Measurements from ENCODE around the gene FGD2.

Gene FGD2

GRCh38 chr6:37018198-37019064 lies 13.0 kb downstream of the FGD2 start:
- peak; percentile 70 to 72 for DNase-seq (ENCODE audit: low read depth in 2 of 2)

- DNase-seq (ENCODE audit: low read depth in 2 of 2) = no peak
Observed at GRCh38 chr6:37019065-37019450, 13.6 kb downstream of the FGD2 start.

- no peak for DNase-seq (ENCODE audit: low read depth in 2 of 2)
Observed at GRCh38 chr6:37020381-37020780, 14.9 kb downstream of the FGD2 start.

- DNase-seq (ENCODE audit: low read depth in 2 of 2) = no peak
Observed at GRCh38 chr6:37020812-37021211, 15.4 kb downstream of the FGD2 start.

DNA sequence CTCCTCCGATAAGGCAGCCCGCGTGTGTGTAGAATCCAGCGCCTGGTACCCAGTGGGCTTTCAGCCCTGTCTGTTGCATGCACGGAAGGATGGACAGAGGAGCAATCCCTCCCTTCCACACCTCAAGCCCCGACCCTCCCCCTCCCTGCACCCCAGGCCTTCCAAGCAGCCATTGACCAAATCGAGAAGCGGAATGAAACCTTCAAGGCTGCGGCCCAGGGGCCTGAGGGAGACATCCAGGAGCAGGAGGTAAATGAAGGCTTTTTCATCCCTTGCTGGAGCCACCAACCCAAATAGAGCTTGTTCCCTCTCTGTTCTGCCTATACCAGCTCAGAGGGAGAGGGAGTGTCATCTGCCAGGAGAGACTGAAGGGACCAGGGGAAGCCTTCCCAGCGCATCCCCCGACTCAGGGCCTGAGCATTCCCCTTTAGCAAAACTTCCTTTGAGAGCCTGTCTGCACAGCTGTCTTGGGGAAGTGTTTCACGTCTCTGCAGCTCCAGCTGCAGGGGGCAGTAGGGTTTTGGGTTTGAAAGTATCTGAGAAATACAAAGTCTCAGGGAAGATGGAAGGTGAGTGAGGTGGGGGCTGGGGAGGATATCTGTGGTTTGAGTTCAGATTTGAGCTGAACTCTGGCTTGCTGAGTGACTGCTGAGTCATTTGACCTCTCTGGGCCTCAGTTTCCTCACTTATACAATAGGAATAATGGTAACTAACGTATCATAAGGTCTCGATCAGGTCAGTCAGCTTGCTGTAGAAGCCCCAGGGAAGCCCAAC lies 16.1 kb downstream of the FGD2 start:
- no peak for DNase-seq (ENCODE audit: low read depth in 2 of 2)

- DNase-seq (ENCODE audit: low read depth in 2 of 2) = no peak
Observed at GRCh38 chr6:37022135-37022863, 16.8 kb downstream of the FGD2 start.

DNA sequence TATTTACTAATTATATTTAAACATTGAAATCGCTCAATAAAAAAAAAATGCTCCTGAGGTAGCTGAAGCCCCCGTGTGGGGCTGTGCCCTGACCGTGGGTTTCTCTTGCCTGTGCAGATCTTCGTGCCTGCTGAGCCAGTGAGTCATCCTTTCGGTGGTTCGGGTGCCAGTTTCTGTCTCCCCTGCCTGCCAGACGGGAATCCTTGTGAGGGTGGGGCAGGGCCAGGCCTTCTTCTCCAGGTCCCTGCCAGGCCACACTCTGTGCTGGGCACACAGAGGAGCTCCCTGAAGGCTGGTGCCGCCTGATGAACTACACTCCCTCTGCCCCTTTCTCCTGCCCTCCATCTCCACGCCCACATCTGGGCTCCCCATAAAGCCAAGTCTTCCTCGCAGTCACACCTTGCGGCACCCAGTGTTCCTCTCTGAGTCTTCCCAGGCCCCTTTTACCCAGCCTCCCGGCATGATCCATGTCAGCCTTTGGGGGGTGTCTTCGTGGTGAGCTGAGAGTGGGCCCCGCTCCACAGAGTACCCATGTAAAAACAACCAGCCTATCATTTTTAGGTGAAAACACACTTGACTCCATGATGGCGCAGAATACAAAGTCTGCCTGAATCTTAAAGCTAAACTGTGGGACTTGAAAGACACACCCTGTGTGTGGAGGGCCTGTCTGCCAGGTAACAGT lies 19.3 kb downstream of the FGD2 start:
- DNase-seq (ENCODE audit: low read depth in 2 of 2) = no peak

DNA sequence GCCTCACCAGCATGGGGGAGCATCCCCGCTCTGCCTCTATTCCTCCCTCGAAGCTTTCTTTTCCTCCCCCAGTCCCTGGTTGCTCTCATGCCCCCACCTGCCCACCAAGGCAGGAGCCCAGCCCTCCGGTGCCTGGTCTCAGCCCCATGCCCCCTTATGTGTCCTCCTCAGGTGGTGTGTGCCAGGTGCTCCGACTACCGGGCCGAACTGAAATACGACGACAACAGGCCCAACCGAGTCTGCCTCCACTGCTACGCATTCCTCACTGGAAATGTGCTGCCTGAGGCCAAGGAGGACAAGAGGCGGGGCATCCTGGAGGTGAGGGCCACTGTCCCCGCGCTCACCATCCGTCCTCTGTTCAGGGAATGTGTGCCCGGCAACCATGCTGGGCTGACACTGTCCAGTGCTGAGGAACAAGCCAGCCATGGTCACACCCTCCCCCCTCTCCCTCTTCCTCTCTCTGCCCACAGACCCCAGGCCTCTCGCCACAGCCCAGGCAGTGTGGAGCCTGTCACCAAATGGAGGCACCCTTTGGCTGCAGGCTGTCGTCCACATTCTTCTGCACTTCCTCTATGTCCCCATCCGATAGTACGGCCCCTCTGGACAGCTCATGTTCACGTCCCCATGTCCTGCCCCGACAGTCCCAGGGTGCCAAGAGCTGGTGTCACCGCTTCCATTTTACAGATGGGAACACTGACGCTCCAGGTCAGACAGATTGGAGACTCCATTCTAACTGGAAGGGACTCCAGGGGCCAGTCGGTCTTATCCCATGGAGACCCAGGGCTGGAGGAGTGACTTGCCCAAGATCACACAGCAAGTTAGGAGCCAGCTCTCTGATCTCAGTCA lies 20.4 kb downstream of the FGD2 start:
- DNase-seq (ENCODE audit: low read depth in 2 of 2) = no peak

- no peak for DNase-seq (ENCODE audit: low read depth in 2 of 2)
Observed at GRCh38 chr6:37027036-37027720, 21.7 kb downstream of the FGD2 start.

- DNase-seq (ENCODE audit: low read depth in 2 of 2) = no peak
Observed at GRCh38 chr6:37027811-37028469, 22.5 kb downstream of the FGD2 start.

DNA sequence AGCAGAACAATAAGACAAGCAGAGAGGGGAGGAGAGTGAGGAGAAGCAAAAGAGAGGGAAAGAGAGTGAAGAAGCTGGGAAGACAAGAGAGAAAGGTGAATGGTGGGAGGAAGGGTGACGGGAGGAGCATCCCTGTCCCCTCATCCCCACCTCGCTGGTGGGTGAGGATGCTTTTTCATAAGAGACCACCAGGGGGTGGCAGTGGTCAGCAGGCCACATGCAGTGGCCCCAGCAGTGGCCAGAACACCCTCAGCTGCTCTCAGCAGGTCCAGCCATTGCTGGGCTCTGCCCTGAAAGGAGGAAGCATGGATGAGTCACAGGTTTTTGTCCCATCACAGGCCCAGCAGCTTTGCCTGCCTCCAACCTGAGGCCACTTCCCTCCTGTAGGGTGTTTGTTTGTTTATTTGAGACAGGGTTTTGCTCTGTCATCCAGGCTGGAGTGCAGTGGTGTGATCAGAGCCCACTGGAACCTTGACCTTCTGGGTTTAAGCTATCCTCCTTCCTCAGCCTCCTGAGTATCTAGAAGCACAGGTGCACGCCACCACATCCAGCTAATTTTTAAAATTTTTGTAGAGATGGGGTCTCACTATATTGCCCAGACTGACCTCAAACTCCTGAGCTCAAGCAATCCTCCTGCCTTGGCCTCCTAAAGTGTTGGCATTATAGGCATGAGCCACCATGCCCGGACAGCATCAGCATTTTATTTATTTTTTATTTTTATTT lies 24.0 kb downstream of the FGD2 start:
- peak; percentile 41 to 44 for DNase-seq (ENCODE audit: low read depth in 2 of 2)

DNA sequence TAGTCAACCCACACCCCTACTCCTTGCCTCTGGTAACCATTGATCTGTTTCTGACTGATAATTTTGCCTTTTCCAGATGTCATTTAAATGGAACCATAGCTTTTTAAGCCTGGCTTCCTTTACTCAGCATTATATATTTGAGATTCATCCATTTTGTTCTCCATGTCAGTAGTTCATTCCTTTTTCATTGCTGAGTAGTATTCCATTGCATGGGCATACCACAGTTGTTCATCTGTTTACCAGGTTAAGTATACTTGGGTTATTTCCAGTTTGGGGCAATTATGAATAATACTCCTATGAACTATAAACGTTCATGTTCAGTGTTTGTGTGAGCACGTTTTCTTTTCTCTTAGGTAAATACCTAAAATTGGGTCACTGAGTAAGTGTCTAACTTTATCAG lies 25.1 kb downstream of the FGD2 start:
- DNase-seq (ENCODE audit: low read depth in 2 of 2) = no peak

DNA sequence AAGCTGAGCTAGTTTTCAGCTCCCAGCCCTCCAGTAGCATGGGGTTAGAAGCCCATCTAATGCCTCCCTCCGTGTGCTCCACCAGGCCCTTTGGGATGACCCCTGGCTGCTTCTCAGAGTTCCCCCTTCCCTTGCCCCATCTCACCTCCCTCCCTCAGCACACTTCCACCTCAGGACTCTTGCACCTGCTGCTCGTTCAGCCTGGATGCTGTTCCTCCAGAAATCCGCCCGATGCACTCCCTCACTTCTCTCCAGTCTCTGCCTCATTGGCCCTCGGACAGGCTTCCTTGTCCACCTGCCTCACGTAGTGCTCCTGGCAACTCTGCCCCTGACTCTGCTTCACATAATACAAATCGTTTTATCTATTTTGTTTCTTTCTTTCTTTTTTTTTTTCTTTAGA lies 26.8 kb downstream of the FGD2 start:
- DNase-seq (ENCODE audit: low read depth in 2 of 2) = no peak

- DNase-seq (ENCODE audit: low read depth in 2 of 2) = no peak
Observed at GRCh38 chr6:37033255-37033654, 27.8 kb downstream of the FGD2 start.

GRCh38 chr6:37033819-37034795 lies 28.7 kb downstream of the FGD2 start:
- DNase-seq (ENCODE audit: low read depth in 2 of 2) = no peak

GRCh38 chr6:37036146-37036545 lies 30.7 kb downstream of the FGD2 start:
- DNase-seq (ENCODE audit: low read depth in 2 of 2) = no peak

GRCh38 chr6:37038292-37039198 lies 33.1 kb downstream of the FGD2 start:
- peak in 1 of 2 experiments; percentile 26 for DNase-seq (ENCODE audit: low read depth in 2 of 2)
